DMS114 treated with DMSO at 0.1 percent for 48 hours (cell line): Measurements from ENCODE around the gene TMEM26.
A peak's percentile ranks its signal among the peaks of the same experiment; 100 is the strongest.

Experiments used
- DNase-seq: peaks from one replicate; lab custom pipeline; 2025; ENCODE audit not compliant: unreplicated experiment; lab: John Stamatoyannopoulos, UW

The TMEM26 gene

GRCh38 chr10:61452655-61453641 is at the start of gene TMEM26:
TMEM26 (minus strand) TSS chr10:61453381; CDS start chr10:61453081, 300 bp downstream.
- DNase-seq = peak; percentile 70

DNA sequence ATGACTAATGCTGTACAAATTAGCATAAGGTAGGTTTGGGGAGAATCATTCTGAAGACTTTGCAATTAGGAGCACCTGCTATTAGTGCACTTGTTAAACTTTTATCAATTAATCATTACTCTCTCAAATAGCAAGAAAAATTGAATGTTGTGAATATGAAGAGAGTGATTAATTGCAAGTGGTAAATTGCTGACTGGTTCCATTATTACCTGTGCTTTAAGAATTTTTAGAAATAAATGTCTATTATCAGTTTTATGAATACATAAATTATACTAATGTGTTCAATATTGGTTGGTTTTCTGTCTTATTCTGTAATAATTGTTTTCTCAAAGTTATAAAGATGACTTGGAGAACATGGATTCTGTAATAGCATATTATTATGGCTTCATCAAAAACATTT is 47.3 kb upstream of the TMEM26 start:
- no peak for DNase-seq

- no peak for DNase-seq
These were observed 39.3 kb upstream of the TMEM26 start for GRCh38 chr10:61492364-61492995.

GRCh38 chr10:61487506-61487905 is 34.3 kb upstream of the TMEM26 start:
- DNase-seq = no peak

DNA sequence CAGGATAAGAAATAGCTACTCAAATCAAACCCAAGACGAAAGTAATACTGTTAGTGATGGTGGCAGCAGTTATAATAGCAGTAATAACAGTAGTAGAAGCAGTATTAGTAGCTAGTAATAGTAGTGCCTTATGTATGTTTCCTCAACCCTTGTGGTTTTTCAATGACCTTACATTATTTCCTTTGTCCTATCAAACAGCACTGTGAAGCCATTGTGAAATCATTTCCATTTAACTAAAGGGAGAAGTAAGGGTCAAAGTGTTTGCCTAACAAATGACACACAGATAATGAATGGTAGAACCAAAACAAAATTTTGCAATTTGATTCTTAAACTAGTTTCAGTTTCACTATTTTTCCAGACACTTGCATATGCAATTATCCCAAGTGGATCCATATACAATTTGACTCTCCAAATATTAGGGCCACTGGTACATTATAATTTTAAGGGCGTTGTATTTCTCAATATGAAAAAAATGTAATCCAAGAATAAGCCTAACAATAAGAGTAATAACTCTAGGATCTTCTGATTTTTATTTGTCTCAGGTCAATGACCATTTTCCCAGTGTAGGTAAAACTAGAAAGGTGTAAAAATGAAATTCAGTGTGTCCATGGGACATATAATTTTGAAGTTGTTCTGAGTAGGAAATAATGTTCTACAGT is 33.7 kb upstream of the TMEM26 start:
- no peak for DNase-seq

DNA sequence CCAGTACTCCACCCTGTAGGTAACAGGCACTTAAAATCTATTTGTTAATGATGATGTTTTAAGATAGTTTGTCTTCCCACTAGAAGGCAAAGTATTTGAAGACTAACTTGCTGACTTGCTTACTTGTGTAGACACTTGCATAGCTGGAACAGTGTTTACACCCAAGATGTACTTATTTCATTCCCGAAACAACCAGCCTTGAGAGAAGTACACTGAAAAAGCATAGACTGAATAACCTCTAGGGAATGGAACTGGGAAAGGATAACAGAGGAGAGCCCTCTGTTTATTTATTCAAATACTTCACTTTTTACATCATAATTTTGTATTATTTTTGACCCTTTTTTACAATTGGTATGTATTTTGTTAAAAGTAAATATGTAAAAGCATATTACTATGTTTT is 33.1 kb upstream of the TMEM26 start:
- DNase-seq = no peak

DNA sequence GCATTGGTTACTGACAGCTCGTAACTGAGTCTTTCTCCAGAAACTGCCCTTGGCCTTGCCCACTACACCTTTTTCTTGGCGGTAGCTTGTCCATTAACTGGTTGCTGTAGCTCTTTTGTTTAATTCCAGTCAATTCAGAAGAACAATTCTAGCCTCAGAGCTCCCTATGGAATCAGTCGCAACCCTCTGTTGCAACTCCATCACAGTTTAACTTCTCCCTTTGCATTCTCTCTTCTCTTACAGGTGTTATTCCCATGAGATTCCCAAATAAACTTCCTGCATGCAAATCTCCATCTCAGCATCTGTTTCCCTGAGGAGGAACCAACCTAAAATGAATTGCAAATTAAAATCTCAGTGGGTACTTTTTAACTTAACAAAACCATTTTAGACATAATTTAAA is 28.4 kb upstream of the TMEM26 start:
- no peak for DNase-seq

DNA sequence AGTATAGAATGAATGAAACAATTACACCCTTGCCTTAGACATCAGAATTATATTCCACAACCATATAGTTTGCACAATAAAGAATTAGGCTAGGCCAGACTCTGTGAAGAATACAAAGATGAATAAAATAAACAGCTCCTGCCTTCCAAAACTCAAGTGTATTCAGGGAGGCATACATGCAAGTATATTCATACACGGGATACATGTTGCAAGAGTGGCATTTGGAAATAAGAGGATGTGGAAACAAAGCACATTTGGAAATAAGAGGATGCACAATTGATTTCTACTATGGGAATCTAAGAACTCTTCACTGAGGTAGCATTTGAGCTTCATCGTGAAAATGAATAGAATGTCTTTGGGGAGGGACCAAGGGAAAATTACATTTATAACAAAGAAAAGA is 27.0 kb upstream of the TMEM26 start:
- no peak for DNase-seq

GRCh38 chr10:61478621-61479312 is 25.6 kb upstream of the TMEM26 start:
- no peak for DNase-seq

GRCh38 chr10:61477451-61477850 is 24.3 kb upstream of the TMEM26 start:
- DNase-seq = no peak

DNA sequence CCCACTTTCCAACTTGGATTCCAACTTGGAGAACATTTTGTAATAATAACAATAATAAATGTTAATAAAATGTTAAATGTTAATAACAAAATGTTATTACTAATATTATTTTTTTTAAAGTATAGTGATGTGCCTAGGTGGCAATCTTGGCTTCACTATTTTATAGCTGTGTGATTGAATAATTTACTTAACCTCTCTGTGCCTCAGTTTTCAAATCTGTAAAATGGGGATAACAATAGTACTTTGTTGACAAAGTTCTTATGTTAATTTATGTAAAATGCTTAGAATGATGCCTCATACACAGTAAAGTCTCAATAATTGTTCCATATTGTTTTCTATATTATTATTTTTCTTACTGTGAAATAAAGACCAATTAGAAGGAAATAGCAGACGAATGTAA is 23.3 kb upstream of the TMEM26 start:
- DNase-seq = no peak

DNA sequence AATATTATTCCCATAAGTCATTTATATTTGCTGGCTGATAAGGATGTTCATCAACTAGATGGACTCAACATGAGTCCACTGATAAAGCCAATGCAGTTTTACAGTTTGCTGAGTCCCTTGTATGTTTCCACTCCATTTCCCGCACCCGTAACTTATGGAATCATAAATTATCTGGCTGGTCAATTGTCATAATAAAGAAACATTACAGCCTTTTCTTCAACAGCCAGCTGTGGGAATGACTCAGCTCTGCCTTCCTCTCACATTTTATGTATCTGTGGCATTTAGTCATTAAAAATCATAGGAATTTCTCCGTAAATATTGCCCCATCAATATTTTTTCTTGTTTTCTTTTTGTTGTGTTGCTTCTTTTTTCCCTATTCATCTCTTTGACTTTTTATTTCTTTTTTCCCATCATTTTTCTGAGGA is 22.3 kb upstream of the TMEM26 start:
- DNase-seq = no peak

GRCh38 chr10:61472090-61472674 is 19.0 kb upstream of the TMEM26 start:
- no peak for DNase-seq

DNA sequence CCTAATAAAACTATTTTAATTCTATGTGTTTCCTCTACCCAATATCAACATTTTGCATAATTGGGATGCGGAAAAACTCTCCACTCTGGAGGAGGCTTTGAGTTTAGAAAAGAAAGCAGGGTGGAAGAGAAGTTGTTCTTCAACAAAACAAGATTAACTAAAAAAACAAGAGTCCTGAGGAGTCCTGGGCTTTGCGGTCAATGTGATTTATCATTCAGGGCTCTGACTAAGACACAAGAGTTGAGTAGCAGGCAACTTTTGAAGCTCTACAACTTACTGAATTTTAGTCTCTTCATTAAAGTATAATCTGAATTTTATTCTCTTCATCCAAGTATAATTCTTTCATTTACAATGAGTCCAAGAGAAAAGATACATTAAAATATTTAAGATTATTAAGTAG is 18.3 kb upstream of the TMEM26 start:
- no peak for DNase-seq

DNA sequence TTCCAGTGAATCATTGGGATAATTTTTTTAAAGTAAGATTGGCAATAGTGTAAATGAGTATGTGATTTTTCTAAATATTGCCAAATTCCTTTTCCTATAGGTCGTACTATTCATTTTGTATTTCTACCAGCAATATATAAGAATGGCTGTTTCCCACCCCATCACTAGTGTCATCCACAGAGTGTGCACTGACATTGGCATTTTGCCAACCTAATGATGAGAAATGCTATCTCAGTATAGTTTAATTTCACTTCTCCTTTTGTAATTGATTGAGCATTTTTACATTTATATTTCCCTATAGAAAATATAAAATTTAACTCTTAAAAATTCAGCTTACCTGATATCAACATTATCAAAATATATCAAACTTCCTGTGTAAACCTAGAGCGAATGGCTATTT is 17.6 kb upstream of the TMEM26 start:
- no peak for DNase-seq

DNA sequence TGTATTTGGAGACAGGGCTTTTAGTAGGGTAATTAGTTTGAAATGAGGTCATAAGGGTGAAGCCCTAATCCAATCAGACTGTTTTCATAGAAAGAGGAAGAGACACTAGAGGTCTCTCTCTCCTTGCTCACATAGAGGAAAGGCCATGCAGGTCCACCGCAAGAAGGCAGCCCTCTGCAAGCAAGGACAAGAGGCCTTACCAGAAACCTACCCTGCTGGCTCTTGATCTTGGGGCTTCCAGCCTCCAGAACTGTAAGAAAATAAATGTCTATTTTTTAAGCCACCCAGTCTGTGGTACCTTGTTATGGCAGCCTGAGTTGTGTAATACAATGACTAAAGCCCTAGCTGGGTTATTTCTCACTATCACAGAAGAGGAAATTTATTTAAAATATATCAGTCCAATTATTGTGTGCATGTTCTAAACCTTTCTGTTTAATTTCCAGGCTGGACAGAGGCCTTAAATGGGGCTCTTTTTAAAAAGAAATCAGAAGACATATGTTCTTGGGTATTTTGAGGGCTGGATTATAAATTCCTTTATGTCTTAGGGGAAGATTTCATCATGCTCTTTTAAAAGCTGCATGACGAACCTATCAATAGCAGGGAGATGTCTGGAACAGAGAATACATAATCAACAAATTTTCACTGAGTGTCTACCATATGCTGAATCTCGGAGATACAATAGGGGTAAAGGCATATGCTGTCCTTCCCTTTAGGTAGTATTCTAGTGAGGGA is 12.9 kb upstream of the TMEM26 start:
- no peak for DNase-seq

DNA sequence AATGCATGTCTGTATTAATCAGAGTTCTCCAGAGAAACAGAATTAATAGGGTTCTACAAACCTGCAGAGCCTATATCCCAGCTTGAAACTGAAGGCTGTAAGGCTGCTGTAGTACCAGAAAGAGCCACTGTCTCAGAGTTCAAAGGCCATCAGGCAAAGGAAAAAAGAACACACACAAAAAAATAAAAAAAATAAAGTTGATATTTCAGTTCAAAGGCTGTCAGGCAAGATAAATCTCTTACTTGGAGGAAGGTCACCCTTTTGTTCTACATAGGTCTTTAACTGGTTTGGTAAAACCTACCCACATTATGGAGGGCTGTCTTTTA is 12.0 kb upstream of the TMEM26 start:
- no peak for DNase-seq

DNA sequence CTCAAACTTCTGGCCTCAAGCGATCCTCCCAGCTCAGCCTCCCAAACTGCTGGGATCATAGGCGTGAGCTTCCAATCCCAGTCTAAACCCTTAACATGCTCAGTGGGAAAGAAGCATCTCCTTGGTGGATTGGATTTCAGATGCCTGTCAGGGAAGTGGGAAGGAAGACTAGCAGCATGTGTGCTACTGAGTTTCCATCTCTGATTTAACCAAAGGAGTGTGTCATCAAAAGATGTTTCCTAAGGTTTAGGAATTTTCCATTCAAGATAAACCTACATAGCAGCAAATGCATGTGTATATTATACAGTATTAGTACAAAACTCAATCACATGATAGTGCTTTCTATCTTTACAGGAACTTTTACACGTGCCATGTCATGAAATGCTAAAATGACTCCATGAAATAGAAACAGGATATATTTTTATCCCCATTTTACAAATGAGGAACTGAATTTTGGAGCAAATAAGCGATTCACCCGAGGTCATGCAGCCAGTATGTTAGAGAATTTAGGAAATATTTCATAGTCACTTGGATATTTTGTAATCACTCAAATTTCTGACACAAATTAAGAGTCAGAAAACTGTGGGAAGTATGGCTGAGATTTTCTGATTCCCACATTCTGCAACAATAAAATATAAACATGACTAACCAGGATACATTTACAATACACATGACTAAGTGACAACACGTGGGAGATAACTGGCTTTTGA is 11.4 kb upstream of the TMEM26 start:
- no peak for DNase-seq

DNA sequence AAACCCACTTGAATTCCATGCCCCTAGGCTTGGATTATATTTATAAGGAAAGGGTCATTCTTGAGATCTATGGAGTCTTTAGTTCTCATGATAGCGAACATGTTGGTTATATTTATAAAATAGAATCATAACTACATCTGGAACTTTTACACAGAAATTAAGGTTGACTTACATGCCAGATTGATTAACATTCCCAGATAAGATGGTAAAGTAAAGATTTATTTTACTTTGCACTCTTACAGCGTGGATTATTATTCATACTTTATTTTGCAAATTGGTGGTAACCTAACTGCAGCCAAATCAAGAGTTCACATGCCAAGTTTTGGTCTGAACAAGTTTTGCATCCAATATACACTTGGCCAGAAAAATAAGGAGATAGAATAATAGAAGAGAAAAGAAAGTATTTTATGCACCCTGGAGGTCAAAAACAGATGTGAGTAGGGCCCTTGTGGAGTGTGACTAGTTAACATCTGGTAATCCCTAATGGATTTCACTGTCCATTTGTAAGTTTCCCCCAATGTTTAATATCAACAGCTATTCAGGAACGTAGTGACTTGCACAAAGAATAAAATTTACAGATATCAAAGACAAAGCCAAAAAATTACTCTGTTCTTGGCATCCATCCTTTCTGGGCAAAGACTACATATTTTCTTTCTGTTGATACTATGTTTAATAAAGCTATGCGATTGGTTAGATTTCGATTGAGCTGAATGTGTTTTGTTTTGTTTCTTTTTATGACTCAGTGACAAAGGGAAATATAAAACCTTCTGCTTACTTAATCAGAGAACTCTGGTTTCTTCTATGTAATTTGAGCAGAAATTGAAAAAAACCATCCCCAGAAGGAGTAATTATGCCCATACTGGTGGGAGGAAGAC is 10.1 kb upstream of the TMEM26 start:
- no peak for DNase-seq
